Measurements from ENCODE around the gene PPP1R12B.

PPP1R12B gene, protein sequence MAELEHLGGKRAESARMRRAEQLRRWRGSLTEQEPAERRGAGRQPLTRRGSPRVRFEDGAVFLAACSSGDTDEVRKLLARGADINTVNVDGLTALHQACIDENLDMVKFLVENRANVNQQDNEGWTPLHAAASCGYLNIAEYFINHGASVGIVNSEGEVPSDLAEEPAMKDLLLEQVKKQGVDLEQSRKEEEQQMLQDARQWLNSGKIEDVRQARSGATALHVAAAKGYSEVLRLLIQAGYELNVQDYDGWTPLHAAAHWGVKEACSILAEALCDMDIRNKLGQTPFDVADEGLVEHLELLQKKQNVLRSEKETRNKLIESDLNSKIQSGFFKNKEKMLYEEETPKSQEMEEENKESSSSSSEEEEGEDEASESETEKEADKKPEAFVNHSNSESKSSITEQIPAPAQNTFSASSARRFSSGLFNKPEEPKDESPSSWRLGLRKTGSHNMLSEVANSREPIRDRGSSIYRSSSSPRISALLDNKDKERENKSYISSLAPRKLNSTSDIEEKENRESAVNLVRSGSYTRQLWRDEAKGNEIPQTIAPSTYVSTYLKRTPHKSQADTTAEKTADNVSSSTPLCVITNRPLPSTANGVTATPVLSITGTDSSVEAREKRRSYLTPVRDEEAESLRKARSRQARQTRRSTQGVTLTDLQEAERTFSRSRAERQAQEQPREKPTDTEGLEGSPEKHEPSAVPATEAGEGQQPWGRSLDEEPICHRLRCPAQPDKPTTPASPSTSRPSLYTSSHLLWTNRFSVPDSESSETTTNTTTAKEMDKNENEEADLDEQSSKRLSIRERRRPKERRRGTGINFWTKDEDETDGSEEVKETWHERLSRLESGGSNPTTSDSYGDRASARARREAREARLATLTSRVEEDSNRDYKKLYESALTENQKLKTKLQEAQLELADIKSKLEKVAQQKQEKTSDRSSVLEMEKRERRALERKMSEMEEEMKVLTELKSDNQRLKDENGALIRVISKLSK

DNA sequence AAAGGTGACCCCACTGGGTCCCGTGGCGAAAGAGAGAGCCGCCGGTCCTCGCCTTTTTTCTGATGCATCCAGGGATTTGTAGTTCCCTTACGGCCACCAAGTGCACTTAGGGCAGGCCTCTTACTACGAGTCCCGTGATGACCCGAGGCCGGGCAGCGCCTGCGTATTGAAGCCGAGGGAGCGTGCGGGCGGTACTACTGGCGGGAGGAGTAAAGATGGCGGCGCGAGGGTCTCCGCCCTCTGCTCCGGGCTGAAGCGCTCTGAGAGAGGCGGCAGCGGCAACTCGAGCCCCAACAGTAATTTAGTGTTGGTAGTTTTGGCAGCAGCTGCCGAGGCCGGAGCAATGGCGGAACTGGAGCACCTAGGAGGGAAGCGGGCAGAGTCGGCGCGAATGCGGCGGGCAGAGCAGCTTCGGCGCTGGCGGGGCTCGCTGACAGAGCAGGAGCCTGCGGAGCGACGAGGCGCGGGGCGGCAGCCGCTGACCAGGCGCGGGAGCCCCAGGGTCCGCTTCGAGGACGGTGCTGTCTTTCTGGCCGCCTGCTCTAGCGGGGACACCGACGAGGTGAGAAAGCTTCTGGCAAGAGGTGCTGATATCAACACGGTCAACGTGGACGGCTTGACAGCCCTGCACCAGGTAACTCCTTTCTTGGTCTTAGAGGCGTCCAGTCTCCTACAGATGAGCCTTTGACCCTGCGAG, at the start of gene PPP1R12B:
Gene PPP1R12B, plus strand, starts transcription at position 191 of the 697 bp plus-strand sequence. Its CDS starts 153 bp downstream, at position 344.
- DNase-seq (ENCODE audit: low spot score), result peak; percentile 99

DNA sequence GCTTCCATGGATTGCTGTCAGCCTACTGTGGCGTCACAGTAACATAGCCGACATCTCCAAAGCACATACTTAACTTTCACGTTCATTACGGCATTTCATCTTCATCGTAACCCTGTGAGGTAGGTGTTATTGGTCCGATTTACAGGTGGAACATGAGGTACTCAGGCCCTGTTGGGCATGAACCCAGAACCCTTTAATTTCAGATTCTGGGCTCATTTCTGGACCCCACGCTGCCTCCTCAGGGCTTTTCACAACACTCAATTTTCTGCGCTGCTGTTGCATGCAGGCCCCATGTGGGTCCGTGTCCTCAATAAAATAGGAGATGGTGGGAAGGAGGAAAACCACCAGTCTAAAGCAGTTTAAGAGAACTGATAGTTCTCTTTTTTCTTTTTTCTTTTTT, 46.3 kb upstream of the PPP1R12B start:
- no peak for DNase-seq (ENCODE audit: low spot score)

DNA sequence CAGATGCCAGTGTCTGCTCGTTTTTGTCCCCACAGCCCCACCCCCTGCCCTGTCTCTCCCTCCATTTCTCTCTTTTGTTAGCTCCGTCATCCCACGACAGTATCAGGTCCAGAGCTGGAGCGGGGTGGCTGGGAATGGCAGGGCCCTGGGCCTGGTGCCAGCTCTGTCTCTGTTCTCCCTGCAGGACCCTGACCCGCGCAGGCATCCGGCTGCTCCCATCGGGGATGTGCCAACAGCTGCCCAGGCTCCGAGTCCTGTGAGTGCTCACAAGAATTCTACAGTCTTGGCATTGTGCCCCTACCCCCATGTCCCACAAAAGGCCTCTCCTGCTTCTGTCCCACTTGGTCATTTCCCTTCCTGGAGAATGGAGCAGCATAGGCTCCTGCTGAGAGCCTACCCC, 44.1 kb upstream of the PPP1R12B start:
- DNase-seq (ENCODE audit: low spot score), result no peak

DNA sequence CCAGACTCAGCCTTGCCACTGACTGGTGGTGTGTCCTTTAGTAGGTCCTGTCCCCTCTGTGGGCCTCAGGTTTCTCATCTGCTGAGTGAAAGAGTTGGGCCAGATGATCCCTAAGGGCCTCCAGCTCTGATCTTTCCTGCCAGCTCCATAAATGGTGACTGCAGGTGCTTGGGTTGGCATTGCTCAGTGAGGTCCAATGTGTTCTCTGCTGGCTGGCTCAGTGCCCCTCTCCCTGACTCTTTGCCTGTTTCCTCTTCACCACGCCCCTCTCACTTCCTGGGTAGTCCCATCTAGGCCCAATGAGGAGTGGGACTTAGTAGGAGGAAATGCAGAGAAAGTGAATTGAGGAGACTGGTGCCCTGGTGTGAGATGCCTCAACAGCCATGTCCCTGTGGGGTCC, 43.3 kb upstream of the PPP1R12B start:
- no peak for DNase-seq (ENCODE audit: low spot score)

DNA sequence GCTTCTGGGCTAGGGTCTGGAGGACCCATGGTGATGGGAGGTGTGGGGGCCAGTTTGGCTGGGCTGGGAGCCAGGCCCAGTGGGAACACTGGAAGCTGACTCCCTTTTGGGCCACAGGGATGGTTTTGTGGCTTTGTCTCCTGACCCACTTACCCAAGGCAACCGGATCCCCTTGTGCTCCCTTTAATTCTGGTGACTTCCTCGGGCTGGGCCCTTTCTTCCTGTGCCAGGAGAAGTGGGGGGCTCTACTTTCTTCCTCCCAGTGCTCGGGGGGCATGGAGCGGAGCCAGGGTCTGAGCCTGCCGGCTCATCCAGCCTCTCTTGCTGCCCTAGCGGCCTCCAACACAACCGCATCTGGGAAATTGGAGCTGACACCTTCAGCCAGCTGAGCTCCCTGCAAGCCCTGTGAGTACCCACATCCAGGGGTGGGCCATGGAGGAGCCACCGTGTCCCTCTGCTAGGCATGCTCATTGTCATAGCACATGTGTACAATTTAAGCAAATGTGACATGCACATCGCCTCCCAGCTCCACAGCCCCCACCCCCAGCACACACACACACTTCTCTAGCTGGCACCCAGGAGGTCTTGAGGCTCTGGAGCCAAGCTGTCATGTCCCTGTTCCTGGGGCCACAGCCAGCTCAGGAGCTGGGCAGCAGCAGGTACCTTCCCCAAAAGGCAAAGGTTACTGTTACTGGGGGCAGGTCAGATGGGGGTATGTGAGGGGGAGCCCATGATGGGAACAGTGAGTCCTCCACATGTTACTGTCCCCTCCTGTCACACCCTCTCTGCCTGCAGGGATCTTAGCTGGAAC, 41.8 kb upstream of the PPP1R12B start:
- no peak for DNase-seq (ENCODE audit: low spot score)

DNA sequence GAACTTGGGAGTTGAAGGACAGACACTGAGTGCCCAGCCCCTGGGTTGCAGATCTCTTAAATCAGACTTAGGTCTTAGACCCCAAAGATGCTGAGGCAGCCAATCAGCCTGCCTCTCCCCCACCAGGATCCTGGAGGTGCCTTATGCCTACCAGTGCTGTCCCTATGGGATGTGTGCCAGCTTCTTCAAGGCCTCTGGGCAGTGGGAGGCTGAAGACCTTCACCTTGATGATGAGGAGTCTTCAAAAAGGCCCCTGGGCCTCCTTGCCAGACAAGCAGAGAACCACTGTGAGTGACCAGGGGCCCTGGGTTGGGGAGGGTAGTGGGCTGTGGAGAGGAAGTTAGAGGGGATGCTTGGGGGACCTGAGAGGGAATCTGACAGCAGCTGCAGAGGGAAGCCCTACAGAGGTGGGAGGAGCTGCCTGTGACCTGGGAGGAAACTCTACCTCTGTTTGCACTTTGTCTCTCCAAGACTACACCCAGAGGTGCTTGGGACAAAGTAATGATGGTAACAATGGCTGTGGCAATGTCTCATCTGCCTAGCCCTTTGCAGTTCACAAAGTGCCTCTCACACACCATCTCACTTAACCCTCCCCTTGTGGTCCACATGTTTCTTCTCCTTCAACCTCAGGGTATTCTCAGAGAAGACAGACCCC, 38.3 kb upstream of the PPP1R12B start:
- no peak for DNase-seq (ENCODE audit: low spot score)

DNA sequence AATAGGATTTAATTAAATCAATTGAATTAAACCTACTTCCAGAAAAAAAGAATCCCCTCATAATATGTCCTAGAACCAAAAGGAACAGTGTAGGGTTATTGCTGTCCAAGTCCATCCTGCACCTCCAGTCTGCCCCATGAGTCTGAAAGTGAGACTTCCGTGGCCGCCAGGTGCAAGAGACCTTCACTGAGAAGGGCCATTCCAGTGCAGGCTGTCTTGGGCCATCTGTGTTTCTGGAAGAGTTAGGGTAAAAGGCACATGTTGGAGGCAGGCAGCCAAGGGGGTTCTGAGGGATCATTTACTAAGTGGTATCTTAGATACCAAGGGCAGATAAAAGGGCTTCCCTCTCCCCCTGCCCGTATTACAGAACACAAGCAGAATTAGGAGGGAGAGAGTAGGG, 37.8 kb upstream of the PPP1R12B start:
- no peak for DNase-seq (ENCODE audit: low spot score)

DNA sequence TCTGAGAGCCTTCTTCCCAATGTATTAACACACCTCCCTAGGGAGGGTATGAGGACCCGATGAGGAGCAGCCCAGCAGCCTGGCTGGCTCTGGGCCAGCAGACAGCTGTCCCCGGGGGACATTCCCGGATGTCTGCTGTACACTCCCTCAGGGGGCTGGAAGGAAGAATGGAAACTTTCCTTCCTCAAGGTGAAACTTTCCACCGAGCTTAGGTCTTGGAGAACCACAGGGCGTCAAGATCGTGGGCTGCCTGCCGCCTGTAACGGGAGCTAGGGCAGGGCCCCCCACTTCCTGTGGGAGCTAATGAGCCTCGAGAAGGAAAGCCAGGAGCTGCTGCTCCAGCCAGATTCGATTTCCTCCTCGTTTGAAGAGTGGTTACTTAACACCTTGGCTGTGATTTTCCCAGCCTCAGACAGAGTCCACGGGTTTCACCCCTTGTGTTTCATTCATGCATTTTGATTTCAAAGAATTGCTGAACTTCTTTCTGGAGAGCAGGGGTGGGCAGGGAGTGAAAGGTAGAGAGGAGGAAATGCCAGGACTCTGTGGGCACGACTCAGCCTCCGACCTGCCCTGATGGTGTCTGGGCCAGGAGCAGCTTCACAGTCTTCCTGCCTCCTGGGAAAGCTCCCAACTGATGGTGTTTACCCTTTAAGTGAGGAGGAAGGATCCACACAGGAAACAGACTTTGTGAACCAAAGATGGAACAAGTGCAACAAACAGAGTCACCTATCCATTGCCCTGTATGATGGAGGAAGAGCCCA, 36.4 kb upstream of the PPP1R12B start:
- peak; percentile 49 for DNase-seq (ENCODE audit: low spot score)

DNA sequence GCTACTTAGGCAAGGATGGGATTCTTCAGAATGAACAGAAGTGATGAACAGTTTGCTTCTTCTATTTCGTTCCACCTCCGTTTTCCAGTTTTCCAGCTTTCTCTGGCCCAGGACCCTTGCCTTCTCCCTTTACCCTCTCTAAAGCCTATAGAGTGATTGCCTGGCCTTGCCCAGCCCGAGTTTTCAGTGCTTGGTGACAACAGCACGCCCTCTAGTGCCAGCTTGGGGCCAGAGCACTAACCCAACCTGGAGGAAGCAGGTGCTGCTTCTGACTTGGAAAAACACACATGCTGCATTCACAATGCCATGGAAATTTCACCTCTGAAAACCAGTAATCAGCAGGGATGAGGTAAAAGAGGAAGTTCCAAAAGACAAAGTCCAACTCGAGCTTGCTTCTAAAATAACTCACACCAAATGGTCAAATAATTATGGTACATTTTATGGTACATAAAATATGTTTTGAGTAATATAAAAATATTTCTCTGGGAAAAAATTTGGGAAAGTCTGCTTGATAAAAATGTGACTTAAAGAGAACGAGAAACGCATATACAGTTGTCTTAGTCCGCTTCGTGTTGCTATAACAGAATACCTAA, 32.8 kb upstream of the PPP1R12B start:
- peak; percentile 74 for DNase-seq (ENCODE audit: low spot score)

DNA sequence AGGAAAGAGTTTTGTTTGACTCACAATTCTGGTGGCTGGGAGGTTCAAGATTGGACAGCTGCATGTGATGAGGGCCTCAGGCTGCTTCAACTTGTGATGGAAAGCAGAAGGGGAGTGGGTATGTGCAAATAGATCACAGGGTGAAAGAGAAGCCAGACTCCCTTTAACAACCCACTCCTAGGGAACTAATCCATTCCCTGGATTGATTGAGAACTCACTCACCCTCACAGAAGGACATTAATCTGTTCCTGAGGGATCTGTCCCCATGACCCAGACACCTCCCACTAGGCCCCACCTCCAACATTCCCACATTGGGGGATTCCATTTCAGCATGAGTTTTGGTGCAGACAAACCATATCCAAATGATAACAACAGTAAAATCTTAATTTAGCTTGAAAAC, 32.3 kb upstream of the PPP1R12B start:
- no peak for DNase-seq (ENCODE audit: low spot score)

DNA sequence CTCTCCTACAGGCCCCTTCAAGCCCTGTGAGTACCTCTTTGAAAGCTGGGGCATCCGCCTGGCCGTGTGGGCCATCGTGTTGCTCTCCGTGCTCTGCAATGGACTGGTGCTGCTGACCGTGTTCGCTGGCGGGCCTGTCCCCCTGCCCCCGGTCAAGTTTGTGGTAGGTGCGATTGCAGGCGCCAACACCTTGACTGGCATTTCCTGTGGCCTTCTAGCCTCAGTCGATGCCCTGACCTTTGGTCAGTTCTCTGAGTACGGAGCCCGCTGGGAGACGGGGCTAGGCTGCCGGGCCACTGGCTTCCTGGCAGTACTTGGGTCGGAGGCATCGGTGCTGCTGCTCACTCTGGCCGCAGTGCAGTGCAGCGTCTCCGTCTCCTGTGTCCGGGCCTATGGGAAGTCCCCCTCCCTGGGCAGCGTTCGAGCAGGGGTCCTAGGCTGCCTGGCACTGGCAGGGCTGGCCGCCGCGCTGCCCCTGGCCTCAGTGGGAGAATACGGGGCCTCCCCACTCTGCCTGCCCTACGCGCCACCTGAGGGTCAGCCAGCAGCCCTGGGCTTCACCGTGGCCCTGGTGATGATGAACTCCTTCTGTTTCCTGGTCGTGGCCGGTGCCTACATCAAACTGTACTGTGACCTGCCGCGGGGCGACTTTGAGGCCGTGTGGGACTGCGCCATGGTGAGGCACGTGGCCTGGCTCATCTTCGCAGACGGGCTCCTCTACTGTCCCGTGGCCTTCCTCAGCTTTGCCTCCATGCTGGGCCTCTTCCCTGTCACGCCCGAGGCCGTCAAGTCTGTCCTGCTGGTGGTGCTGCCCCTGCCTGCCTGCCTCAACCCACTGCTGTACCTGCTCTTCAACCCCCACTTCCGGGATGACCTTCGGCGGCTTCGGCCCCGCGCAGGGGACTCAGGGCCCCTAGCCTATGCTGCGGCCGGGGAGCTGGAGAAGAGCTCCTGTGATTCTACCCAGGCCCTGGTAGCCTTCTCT, 30.3 kb upstream of the PPP1R12B start:
- DNase-seq (ENCODE audit: low spot score), result no peak

DNA sequence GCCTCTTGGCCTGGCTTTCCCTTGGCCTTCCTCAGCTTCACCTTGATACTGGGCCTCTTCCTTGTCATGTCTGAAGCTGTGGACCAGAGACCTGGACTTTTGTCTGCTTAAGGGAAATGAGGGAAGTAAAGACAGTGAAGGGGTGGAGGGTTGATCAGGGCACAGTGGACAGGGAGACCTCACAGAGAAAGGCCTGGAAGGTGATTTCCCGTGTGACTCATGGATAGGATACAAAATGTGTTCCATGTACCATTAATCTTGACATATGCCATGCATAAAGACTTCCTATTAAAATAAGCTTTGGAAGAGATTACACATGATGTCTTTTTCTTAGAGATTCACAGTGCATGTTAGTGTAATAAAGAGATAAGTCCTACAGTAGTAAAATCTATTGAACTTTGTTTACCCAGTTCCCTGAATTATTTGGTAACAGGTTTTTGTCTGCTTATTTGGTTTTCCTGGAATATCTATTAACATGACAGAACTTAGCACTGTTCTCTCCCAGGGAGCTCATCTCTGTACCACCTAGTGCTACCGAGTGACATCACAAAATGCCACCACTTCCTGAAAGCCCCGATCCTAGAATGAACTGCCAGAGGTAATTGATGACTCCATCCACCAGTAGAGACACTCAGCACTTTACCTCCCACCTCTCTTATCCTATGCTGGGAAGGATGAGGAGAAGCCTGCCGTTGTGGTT, 29.0 kb upstream of the PPP1R12B start:
- DNase-seq (ENCODE audit: low spot score), result peak; percentile 53

DNA sequence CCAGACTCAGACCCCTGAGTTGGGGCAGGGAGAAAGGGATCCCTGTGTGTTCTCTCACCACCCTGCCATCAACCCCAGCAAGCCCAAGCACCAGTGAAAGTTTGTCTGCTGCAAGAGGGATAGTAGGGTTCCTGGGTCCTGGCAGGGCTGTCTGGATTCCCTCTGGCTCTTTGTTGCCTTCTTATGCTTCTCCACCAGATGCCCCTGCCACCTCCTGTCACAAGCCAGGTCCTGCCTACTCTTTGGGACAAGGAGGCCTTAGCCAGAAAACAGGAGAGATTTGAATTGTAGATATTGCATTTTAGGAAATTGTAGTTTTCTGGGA, 28.5 kb upstream of the PPP1R12B start:
- no peak for DNase-seq (ENCODE audit: low spot score)

DNA sequence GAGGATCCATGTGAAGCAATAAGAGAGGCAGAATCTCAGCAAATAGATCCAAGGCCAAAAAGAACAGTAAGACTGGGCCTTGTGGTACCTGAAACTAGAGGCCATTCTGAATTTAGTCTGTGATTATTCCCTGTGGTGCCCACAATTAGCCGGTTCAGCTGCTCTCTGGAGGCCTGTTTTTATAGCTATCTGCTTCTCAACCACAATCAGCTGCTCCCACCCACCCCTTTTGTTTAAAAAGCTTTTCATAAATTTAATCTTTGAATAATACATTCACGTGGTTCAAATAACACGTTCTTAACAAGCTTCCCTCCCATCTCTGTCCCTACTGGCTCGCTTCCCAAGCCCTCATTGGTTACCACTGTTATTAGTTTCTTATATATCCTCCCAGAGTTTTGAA, 24.8 kb upstream of the PPP1R12B start:
- no peak for DNase-seq (ENCODE audit: low spot score)

DNA sequence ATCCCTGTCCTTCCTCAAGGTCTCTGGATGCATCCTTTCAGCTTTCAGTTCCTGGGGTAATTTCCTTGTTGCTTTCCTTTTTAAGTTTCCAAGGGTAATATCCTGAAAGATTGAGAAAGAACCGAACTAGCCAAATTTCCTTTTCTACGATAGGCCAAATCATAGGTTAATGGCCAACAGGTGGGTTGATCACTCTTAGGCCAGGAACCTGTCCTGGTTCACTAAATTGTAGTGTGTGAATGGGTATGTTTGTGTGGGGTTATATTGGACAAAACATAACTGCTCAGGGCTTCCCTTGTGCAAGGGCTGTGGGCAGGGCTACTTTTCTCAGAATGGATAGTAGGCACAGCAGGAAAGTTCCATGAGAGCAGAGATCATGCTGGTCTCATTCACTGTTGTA, 23.9 kb upstream of the PPP1R12B start:
- DNase-seq (ENCODE audit: low spot score), result no peak

DNA sequence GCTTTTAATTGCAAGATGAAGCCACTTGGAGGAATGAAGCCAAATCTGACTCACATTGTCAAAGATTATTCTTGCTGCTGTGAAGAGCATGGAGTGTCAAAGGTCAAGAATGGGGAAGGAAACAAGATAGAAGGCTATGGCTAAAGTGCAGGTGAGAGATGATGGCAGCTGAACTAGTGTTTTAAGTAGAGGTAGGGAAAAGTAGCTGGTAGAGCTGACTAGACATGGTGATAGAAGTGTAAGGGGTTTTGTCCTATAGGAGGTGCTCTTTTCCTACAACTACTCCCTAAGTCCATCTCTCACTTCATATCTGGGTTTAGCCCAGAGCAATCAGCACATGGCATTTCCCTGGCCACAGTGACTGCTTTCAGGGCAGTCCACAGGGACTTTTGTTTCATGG, 18.6 kb upstream of the PPP1R12B start:
- DNase-seq (ENCODE audit: low spot score), result peak; percentile 13

DNA sequence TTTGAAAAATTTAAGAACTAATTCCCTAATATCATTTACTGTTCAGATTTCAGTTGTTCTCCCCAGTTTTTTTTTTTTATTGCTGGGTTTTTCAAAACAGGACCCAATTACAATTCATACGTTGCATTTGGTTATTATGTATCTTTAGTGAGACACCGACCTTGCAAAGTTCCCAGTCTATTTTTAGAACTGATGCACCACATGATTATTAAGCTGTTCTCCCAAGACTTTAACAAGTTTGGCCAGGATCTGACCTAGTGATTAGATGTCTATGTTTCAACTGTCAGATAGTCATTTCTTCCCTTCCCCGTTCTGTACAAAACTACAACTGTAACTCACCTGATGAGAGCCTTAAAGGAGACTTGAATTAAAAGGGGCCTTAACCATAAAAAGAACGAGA, 14.6 kb upstream of the PPP1R12B start:
- no peak for DNase-seq (ENCODE audit: low spot score)
